Measurements from ENCODE around the gene CDKAL1.
A peak's percentile ranks its signal among the peaks of the same experiment; 100 is the strongest.
"Not testable (repeated sequence)": the region's sequence is repeated elsewhere in the genome, so short reads cannot be mapped to it uniquely, and the experiment has no call there.

CDKAL1 gene

GRCh38 chr6:20706238-20706938 lies 172.1 kb downstream of the CDKAL1 start:
- DNase-seq (ENCODE audit: low read depth in 1 of 2, low spot score in 1 of 2): no peak

GRCh38 chr6:20706939-20707485 lies 172.8 kb downstream of the CDKAL1 start:
- no peak for DNase-seq (ENCODE audit: low read depth in 1 of 2, low spot score in 1 of 2)

GRCh38 chr6:20707870-20708269 lies 173.6 kb downstream of the CDKAL1 start:
- no peak for DNase-seq (ENCODE audit: low read depth in 1 of 2, low spot score in 1 of 2)

GRCh38 chr6:20708367-20709124 lies 174.3 kb downstream of the CDKAL1 start:
- peak in 1 of 2 donors; percentile 11 for DNase-seq (ENCODE audit: low read depth in 1 of 2, low spot score in 1 of 2)

GRCh38 chr6:20709451-20709850 lies 175.2 kb downstream of the CDKAL1 start:
- no peak for DNase-seq (ENCODE audit: low read depth in 1 of 2, low spot score in 1 of 2)

- DNase-seq (ENCODE audit: low read depth in 1 of 2, low spot score in 1 of 2): no peak
Observed at GRCh38 chr6:20710341-20710740, 176.1 kb downstream of the CDKAL1 start.

GRCh38 chr6:20711518-20711917 lies 177.3 kb downstream of the CDKAL1 start:
- DNase-seq (ENCODE audit: low read depth in 1 of 2, low spot score in 1 of 2): no peak

GRCh38 chr6:20712011-20712410 lies 177.8 kb downstream of the CDKAL1 start:
- no peak for DNase-seq (ENCODE audit: low read depth in 1 of 2, low spot score in 1 of 2)

- no peak for DNase-seq (ENCODE audit: low read depth in 1 of 2, low spot score in 1 of 2)
Observed at GRCh38 chr6:20715135-20715806, 181.0 kb downstream of the CDKAL1 start.

- DNase-seq (ENCODE audit: low read depth in 1 of 2, low spot score in 1 of 2): no peak
Observed at GRCh38 chr6:20716865-20717264, 182.6 kb downstream of the CDKAL1 start.

GRCh38 chr6:20717743-20718142 lies 183.5 kb downstream of the CDKAL1 start:
- no peak for DNase-seq (ENCODE audit: low read depth in 1 of 2, low spot score in 1 of 2)

- DNase-seq (ENCODE audit: low read depth in 1 of 2, low spot score in 1 of 2): no peak
Observed at GRCh38 chr6:20718705-20719653, 184.7 kb downstream of the CDKAL1 start.

- DNase-seq (ENCODE audit: low read depth in 1 of 2, low spot score in 1 of 2): no peak
Observed at GRCh38 chr6:20719980-20720379, 185.7 kb downstream of the CDKAL1 start.

- not testable (repeated sequence) for DNase-seq (ENCODE audit: low read depth in 1 of 2, low spot score in 1 of 2)
Observed at GRCh38 chr6:20721121-20721520, 186.9 kb downstream of the CDKAL1 start.

- no peak for DNase-seq (ENCODE audit: low read depth in 1 of 2, low spot score in 1 of 2)
Observed at GRCh38 chr6:20722455-20722854, 188.2 kb downstream of the CDKAL1 start.

GRCh38 chr6:20723236-20723635 lies 189.0 kb downstream of the CDKAL1 start:
- DNase-seq (ENCODE audit: low read depth in 1 of 2, low spot score in 1 of 2): no peak

GRCh38 chr6:20724443-20725190 lies 190.4 kb downstream of the CDKAL1 start:
- no peak for DNase-seq (ENCODE audit: low read depth in 1 of 2, low spot score in 1 of 2)

- DNase-seq (ENCODE audit: low read depth in 1 of 2, low spot score in 1 of 2): not testable (repeated sequence)
Observed at GRCh38 chr6:20725235-20725634, 191.0 kb downstream of the CDKAL1 start.

GRCh38 chr6:20729086-20729485 lies 194.8 kb downstream of the CDKAL1 start:
- no peak for DNase-seq (ENCODE audit: low read depth in 1 of 2, low spot score in 1 of 2)

GRCh38 chr6:20732362-20732761 lies 198.1 kb downstream of the CDKAL1 start:
- not testable (repeated sequence) for DNase-seq (ENCODE audit: low read depth in 1 of 2, low spot score in 1 of 2)

Data from activated CD4-positive, alpha-beta T cell treated with anti-CD3 and anti-CD28 coated beads, Interleukin-2, amount 50 U/mL, for 24 hours (primary cell).